GM12878 (cell line): ENCODE data around the gene AGTPBP1. TPM values are rescaled to one million over a fixed set of nuclear protein-coding genes. Genes with fewer than 3 reads are reported as not detected.

Source experiments
- ATAC-seq: fragments of 200-7000 bp; cut with Tn5 transposase; 3 replicates; pipeline ENCODE4 v1.9.1; 2020; ENCODE audit warnings: mild to moderate bottlenecking, moderate library complexity
- BruUV-seq: library from RNA; stranded (reverse); fragments of 400-500 nt; replicated peaks from 2 replicates; lab custom pipeline; 2021; lab: Mats Ljungman, UMichigan
- CTCF ChIA-PET: fragments of 300-600 bp; sonication (Branson Sonifier 250); formaldehyde crosslinking; extraction: SDS; loops from one replicate; lab custom pipeline; 2021; ENCODE audit warnings: inconsistent platforms; lab: Yijun Ruan, JAX
- POLR2A ChIA-PET: fragments of 350-600 bp; formaldehyde crosslinking; extraction: SDS; loops from one replicate; lab custom pipeline; 2021; ENCODE audit warnings: inconsistent platforms; lab: Charles Lee
- RAD21 ChIA-PET: fragments of 300-600 bp; sonication (Branson Sonifier 250); formaldehyde crosslinking; loops from one replicate; lab custom pipeline; 2023; ENCODE audit warnings: antibody characterized with exemption; ENCODE audit not compliant: unreplicated experiment; lab: Charles Lee
- SMC1A ChIA-PET: fragments of 300-600 bp; sonication (Branson Sonifier 250); formaldehyde crosslinking; loops from one replicate; lab custom pipeline; 2023; ENCODE audit not compliant: unreplicated experiment, uncharacterized antibody; lab: Charles Lee
- DNase-seq: peaks from one replicate; pipeline ENCODE4 v3.0.0-alpha.2; 2011; ENCODE audit warnings: low read depth, low spot score
- FAIRE-seq: peaks from 3 replicates; lab custom pipeline; 2011; peaks lifted over from hg19 to GRCh38; lab: Jason Lieb, UNC
- H2AFZ ChIP-seq: 2 replicates; pipeline ENCODE4 v1.6.0; 2011; ENCODE audit warnings: low read depth, low read length, control low read depth; ENCODE audit not compliant: control insufficient read depth
- H3K27ac ChIP-seq: 2 replicates; pipeline ENCODE4 v1.5.1; 2011; ENCODE audit warnings: control low read depth; ENCODE audit not compliant: control insufficient read depth, insufficient read depth
- H3K27me3 ChIP-seq, 2 experiments: replicated peaks in 1 of 2; 2 replicates each; pipeline versions ENCODE4 v1.6.0 to v1.6.1; 2011; ENCODE audit warnings: low read length in 1 of 2; ENCODE audit not compliant: control insufficient read depth in 2 of 2, insufficient read depth in 2 of 2
- H3K36me3 ChIP-seq, 2 experiments: 2 replicates each; pipeline ENCODE4 v1.5.1; 2011; ENCODE audit warnings: low read length in 1 of 2; ENCODE audit not compliant: control insufficient read depth in 2 of 2, insufficient read depth in 2 of 2
- H3K4me1 ChIP-seq: 2 replicates; pipeline ENCODE4 v1.6.1; 2011; ENCODE audit warnings: mild to moderate bottlenecking, low read length, moderate library complexity, mixed read lengths; ENCODE audit not compliant: control insufficient read depth, insufficient read depth
- H3K4me2 ChIP-seq: 2 replicates; pipeline ENCODE4 v1.6.0; 2011; ENCODE audit warnings: control low read depth; ENCODE audit not compliant: control insufficient read depth, insufficient read depth
- H3K4me3 ChIP-seq: fragments of 200-600 bp; sonication (generic); 2 replicates; pipeline ENCODE4 v1.5.1; 2016
- H3K79me2 ChIP-seq: 2 replicates; pipeline ENCODE4 v1.6.0; 2011; ENCODE audit warnings: low read length; ENCODE audit not compliant: control insufficient read depth, insufficient read depth
- H3K9ac ChIP-seq: 2 replicates; pipeline ENCODE4 v1.8.0; 2011; ENCODE audit warnings: low read length, control low read depth, mixed read lengths; ENCODE audit not compliant: control insufficient read depth, insufficient read depth
- H3K9me3 ChIP-seq: replicated peaks from 3 replicates; pipeline ENCODE4 v1.5.1; 2011; ENCODE audit warnings: mild to moderate bottlenecking, low read length; ENCODE audit not compliant: control insufficient read depth, insufficient read depth
- H4K20me1 ChIP-seq: 2 replicates; pipeline ENCODE4 v1.6.0; 2011; ENCODE audit not compliant: control insufficient read depth, insufficient read depth
- ATF2 ChIP-seq: IDR thresholded peaks from 2 replicates; pipeline ENCODE4 v1.6.1; 2012; ENCODE audit warnings: low read length, inconsistent platforms
- EGR1 ChIP-seq, 2 experiments: IDR thresholded peaks; 1 replicate in 1 of 2; 2 replicates in 1 of 2; pipeline ENCODE4 v1.6.1; 2011 to 2012; ENCODE audit warnings: low read depth in 2 of 2, low read length in 2 of 2, borderline replicate concordance in 1 of 2, mild to moderate bottlenecking in 1 of 2, moderate library complexity in 1 of 2
- ESRRA ChIP-seq: IDR thresholded peaks from 2 replicates; pipeline ENCODE4 v1.6.1; 2012; ENCODE audit warnings: mild to moderate bottlenecking, low read length, improper control_type of control experiment
- FOXK2 ChIP-seq: fragments of 450-650 bp; IDR thresholded peaks from 2 replicates; pipeline ENCODE4 v1.6.1; 2017; ENCODE audit warnings: mild to moderate bottlenecking, moderate library complexity
- FOXM1 ChIP-seq: IDR thresholded peaks from 2 replicates; pipeline ENCODE4 v1.6.1; 2012; ENCODE audit warnings: low read depth, mild to moderate bottlenecking, inconsistent platforms, low read length, moderate library complexity
- HDAC2 ChIP-seq: fragments of 200-600 bp; sonication (generic); IDR thresholded peaks from 2 replicates; pipeline ENCODE4 v1.6.1; 2017
- IKZF1 ChIP-seq: fragments of 450-650 bp; conservative IDR thresholded peaks from 2 replicates; pipeline ENCODE4 v1.6.1; 2017; ENCODE audit warnings: antibody characterized with exemption, mild to moderate bottlenecking
- JUND ChIP-seq: IDR thresholded peaks from 2 replicates; pipeline ENCODE4 v1.6.1; 2012; ENCODE audit warnings: low read depth, mild to moderate bottlenecking, low read length, improper control_type of control experiment, moderate library complexity
- MAX ChIP-seq: IDR thresholded peaks from 2 replicates; pipeline ENCODE4 v1.6.1; 2012; ENCODE audit warnings: low read depth, low read length, improper control_type of control experiment
- NKRF ChIP-seq: fragments of 450-650 bp; conservative IDR thresholded peaks from 2 replicates; pipeline ENCODE4 v1.6.1; 2017; ENCODE audit warnings: mild to moderate bottlenecking, moderate library complexity
- PBX3 ChIP-seq: IDR thresholded peaks from 2 replicates; pipeline ENCODE4 v1.6.1; 2011; ENCODE audit warnings: mild to moderate bottlenecking, low read depth, low read length, moderate library complexity; ENCODE audit not compliant: insufficient replicate concordance
- POU2F2 ChIP-seq: IDR thresholded peaks from 3 replicates; pipeline ENCODE4 v1.6.1; 2011; ENCODE audit warnings: low read depth, mild to moderate bottlenecking, low read length, borderline replicate concordance
- RBBP5 ChIP-seq: fragments of 200-600 bp; sonication (generic); conservative IDR thresholded peaks from 2 replicates; pipeline ENCODE4 v1.6.1; 2016
- SMAD1 ChIP-seq: fragments of 450-650 bp; IDR thresholded peaks from 2 replicates; pipeline ENCODE4 v1.6.1; 2018; ENCODE audit warnings: mild to moderate bottlenecking, low read depth; ENCODE audit not compliant: partially characterized antibody
- SPI1 ChIP-seq: IDR thresholded peaks from 2 replicates; pipeline ENCODE4 v1.6.1; 2011; ENCODE audit warnings: low read depth, mild to moderate bottlenecking, low read length, moderate library complexity, borderline replicate concordance; ENCODE audit not compliant: insufficient read depth
- SUPT20H ChIP-seq: IDR thresholded peaks from 2 replicates; pipeline ENCODE4 v1.6.1; 2011; ENCODE audit warnings: low read depth, mild to moderate bottlenecking, low read length, moderate library complexity, borderline replicate concordance; ENCODE audit not compliant: control insufficient read depth
- TBL1XR1 ChIP-seq: IDR thresholded peaks from 2 replicates; pipeline ENCODE4 v1.6.1; 2012; ENCODE audit warnings: low read depth, low read length, improper control_type of control experiment
- WGBS: methylation state at CpG from one replicate; pipeline ENCODE4 v1.1.6; 2016; ENCODE audit warnings: low lambda C conversion rate; ENCODE audit not compliant: insufficient replicate concordance, insufficient coverage; ENCODE audit errors: missing lambda C conversion rate; 5-methylcytosine and 5-hydroxymethylcytosine counted together
- in situ Hi-C: fragments of 300-500 bp; cut with MboI; formaldehyde crosslinking; loops from 9 replicates; pipeline ENCODE4 v1.14.3; 2018; ENCODE audit warnings: mixed read lengths
- intact Hi-C: fragments of 100-400 bp; cut with micrococcal nuclease; formaldehyde crosslinking; loops from one replicate; pipeline ENCODE4 v1.14.2; 2022; ENCODE audit not compliant: unreplicated experiment
- polyA plus RNA-seq, 11 experiments: library from polyadenylated mRNA; depleted of rRNA in 4 of 11; unstranded in 6 of 11; stranded (reverse) in 5 of 11; fragments of >200 nt; fragmentation: Nextera tagmentation in 4 of 11; fragmentation: Illumina TruSeq in 1 of 11; extraction: Ambion mirVana in 4 of 11; extraction: Trizol in 1 of 11; gene quantifications; 1 replicate in 1 of 11; 2 replicates in 10 of 11; pipeline versions ENCODE4 v1.2.1 to v1.2.3, GENCODE V29; 2011 to 2016; ENCODE audit warnings: inconsistent platforms in 2 of 11, missing spikeins in 2 of 11, low read depth in 1 of 11
- total RNA-seq, 4 experiments: library from RNA; depleted of rRNA in 3 of 4; stranded (reverse); fragments of >200 nt in 3 of 4; fragmentation: Illumina TruSeq in 1 of 4; extraction: Trizol in 1 of 4; gene quantifications; 2 replicates each; pipeline versions ENCODE4 v1.2.1 to v1.2.3, GENCODE V29; 2013 to 2021

Gene AGTPBP1
- total and polyA plus RNA-seq, 10 of the 15 experiments (the other 5 are each of a cell fraction or from before 2014, with no cell fraction given), result 6.1 to 35.2 (median 20.0) TPM

- no peaks in the 10 kb centered on the region for H3K4me1 ChIP-seq
- POLR2A ChIA-PET, result no interaction called here
- H3K9ac ChIP-seq, result no peak overlapping the region
- FAIRE-seq (no peak), DNase-seq (no peak), ATAC-seq (no peak)
- no peaks in the 10 kb centered on the region for H3K27me3 ChIP-seq
- H3K4me3 ChIP-seq, result no peak overlapping the region
- RAD21 ChIA-PET, result no interaction called here
- H3K27ac ChIP-seq, result no peak overlapping the region
- CTCF ChIA-PET, result no interaction called here
- in situ Hi-C loops (no loop called here), intact Hi-C loops (no loop called here)
- H3K36me3 ChIP-seq, result no peaks in the 10 kb centered on the region; a peak in 1 of 4 replicates
- SMC1A ChIA-PET, result no interaction called here
- H2AFZ ChIP-seq, result no peak overlapping the region
- H3K4me2 ChIP-seq, result no peak overlapping the region
- WGBS, result 100% methylated on average over 1 of the region's 1 CpG
- H4K20me1 ChIP-seq, result no peaks in the 10 kb centered on the region
- no peaks in the 10 kb centered on the region for H3K9me3 ChIP-seq
- BruUV-seq, result no TSS peak
- H3K79me2 ChIP-seq, result no peaks in the 10 kb centered on the region
- TF ChIP-seq ESRRA (no peak), JUND (no peak), SUPT20H (no peak), TBL1XR1 (no peak), EGR1 (IDR thresholded peaks at IDR 0.05; ENCODE audit: borderline replicate concordance in 1 of 2, low read depth in 2 of 2, low read length in 2 of 2) (no peak), PBX3 (no peak), POU2F2 (no peak), SPI1 (no peak), ATF2 (no peak), FOXM1 (no peak), MAX (no peak), SMAD1 (no peak), RBBP5 (no peak), NKRF (no peak), HDAC2 (no peak), FOXK2 (no peak), IKZF1 (no peak)
Measured at GRCh38 chr9:85640425-85640824, 101.3 kb downstream of the AGTPBP1 start.
